ENCODE data around the gene DEDD.
A peak's percentile ranks its signal among the peaks of the same experiment; 100 is the strongest.

Gene DEDD

DNA sequence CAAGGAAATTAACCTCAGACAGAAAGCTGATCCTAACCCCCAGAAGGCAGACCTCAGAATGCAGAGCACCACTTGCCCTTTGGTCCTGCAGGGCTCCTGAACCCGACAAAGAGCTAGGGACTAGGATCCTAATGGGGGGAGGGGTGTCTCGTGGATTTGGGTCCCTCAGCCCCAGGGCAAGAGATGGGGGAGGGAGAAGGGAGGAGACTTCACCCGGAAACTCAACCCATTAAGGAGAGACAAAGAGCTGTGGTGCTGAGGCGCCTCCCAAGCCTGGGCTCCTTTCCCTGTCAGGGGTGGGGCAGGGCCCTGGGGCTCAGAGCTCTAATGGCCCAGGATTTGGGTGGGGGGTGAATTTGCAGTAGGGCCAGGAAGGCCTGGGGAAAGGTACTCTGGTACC, 46.0 kb downstream of the DEDD start:
- H3K27me3 ChIP-seq (ENCODE audit: insufficient read depth, poor library complexity, severe bottlenecking): no peaks in the 10 kb centered on the region
- peaks cover 41% of the 10 kb centered on the region for H3K4me1 ChIP-seq (ENCODE audit: insufficient read depth, poor library complexity, severe bottlenecking)
- no peak for DNase-seq (ENCODE audit: low spot score)
- no peak overlapping the region for H3K4me3 ChIP-seq (ENCODE audit: severe bottlenecking)
- H3K36me3 ChIP-seq (ENCODE audit: low read depth): no peaks in the 10 kb centered on the region
- TF ChIP-seq, protein P1, sequence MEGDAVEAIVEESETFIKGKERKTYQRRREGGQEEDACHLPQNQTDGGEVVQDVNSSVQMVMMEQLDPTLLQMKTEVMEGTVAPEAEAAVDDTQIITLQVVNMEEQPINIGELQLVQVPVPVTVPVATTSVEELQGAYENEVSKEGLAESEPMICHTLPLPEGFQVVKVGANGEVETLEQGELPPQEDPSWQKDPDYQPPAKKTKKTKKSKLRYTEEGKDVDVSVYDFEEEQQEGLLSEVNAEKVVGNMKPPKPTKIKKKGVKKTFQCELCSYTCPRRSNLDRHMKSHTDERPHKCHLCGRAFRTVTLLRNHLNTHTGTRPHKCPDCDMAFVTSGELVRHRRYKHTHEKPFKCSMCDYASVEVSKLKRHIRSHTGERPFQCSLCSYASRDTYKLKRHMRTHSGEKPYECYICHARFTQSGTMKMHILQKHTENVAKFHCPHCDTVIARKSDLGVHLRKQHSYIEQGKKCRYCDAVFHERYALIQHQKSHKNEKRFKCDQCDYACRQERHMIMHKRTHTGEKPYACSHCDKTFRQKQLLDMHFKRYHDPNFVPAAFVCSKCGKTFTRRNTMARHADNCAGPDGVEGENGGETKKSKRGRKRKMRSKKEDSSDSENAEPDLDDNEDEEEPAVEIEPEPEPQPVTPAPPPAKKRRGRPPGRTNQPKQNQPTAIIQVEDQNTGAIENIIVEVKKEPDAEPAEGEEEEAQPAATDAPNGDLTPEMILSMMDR (IDR thresholded peaks at IDR 0.05; ENCODE audit: poor library complexity, severe bottlenecking): no peak
- no peak overlapping the region for H3K27ac ChIP-seq (ENCODE audit: poor library complexity, severe bottlenecking)
- ATAC-seq (ENCODE audit: low read depth): no peak
- H3K9me3 ChIP-seq (ENCODE audit: severe bottlenecking): no peaks in the 10 kb centered on the region

DNA sequence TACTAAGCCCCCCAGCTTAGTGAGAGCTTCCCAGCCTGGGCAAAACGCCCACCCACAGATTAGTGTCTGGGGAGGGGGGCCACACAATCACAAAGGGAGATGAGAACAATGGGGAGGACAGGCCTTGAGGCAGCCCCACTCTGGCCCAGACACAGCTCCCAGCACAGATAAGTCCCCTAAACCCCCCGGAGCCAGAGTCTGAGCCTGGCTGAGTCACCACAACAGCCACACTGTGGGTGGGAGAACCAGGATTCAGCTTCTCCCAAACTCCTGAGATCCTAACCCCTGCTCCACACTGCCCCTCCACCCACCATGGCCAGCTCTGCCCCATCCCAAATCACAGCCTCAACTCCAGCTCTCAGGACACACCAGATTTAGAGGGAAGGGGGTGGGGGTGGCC, 47.3 kb downstream of the DEDD start:
- TF ChIP-seq, protein P1 (IDR thresholded peaks at IDR 0.05; ENCODE audit: poor library complexity, severe bottlenecking): no peak
- Histone ChIP-seq H3K4me3 (ENCODE audit: severe bottlenecking) (no peak overlapping the region), H3K4me1 (ENCODE audit: insufficient read depth, poor library complexity, severe bottlenecking) (peaks cover 52% of the 10 kb centered on the region), H3K27me3 (ENCODE audit: insufficient read depth, poor library complexity, severe bottlenecking) (no peaks in the 10 kb centered on the region), H3K9me3 (ENCODE audit: severe bottlenecking) (no peaks in the 10 kb centered on the region), H3K27ac (ENCODE audit: poor library complexity, severe bottlenecking) (no peak overlapping the region), H3K36me3 (ENCODE audit: low read depth) (no peaks in the 10 kb centered on the region)
- DNase-seq (ENCODE audit: low spot score) (no peak), ATAC-seq (ENCODE audit: low read depth) (no peak)

- ATAC-seq (ENCODE audit: low read depth) (no peak), DNase-seq (ENCODE audit: low spot score) (no peak)
- TF ChIP-seq, protein P1 (IDR thresholded peaks at IDR 0.05; ENCODE audit: poor library complexity, severe bottlenecking): no peak
- H3K4me3 ChIP-seq (ENCODE audit: severe bottlenecking): no peak overlapping the region
- peaks cover 52% of the 10 kb centered on the region for H3K4me1 ChIP-seq (ENCODE audit: insufficient read depth, poor library complexity, severe bottlenecking)
- no peaks in the 10 kb centered on the region for H3K9me3 ChIP-seq (ENCODE audit: severe bottlenecking)
- H3K36me3 ChIP-seq (ENCODE audit: low read depth): no peaks in the 10 kb centered on the region
- H3K27ac ChIP-seq (ENCODE audit: poor library complexity, severe bottlenecking): peak overlapping the region; percentile 69
- no peaks in the 10 kb centered on the region for H3K27me3 ChIP-seq (ENCODE audit: insufficient read depth, poor library complexity, severe bottlenecking)
Measured at GRCh38 chr1:161084597-161084988, 47.9 kb downstream of the DEDD start.

GRCh38 chr1:161083748-161084596, 48.5 kb downstream of the DEDD start:
- Histone ChIP-seq H3K27ac (ENCODE audit: poor library complexity, severe bottlenecking) (peak overlapping the region; percentile 69), H3K4me3 (ENCODE audit: severe bottlenecking) (no peak overlapping the region), H3K27me3 (ENCODE audit: insufficient read depth, poor library complexity, severe bottlenecking) (no peaks in the 10 kb centered on the region)

More at GRCh38 chr1:161083748-161084596, 48.5 kb downstream of the DEDD start:
- Histone ChIP-seq H3K36me3 (ENCODE audit: low read depth) (no peaks in the 10 kb centered on the region), H3K9me3 (ENCODE audit: severe bottlenecking) (no peaks in the 10 kb centered on the region), H3K4me1 (ENCODE audit: insufficient read depth, poor library complexity, severe bottlenecking) (peaks cover 46% of the 10 kb centered on the region)
- no peak for ATAC-seq (ENCODE audit: low read depth)
- no peak for DNase-seq (ENCODE audit: low spot score)
- TF ChIP-seq, protein P1 (IDR thresholded peaks at IDR 0.05; ENCODE audit: poor library complexity, severe bottlenecking): no peak

All from RWPE2 (cell line).